Loucy (cell line): Measurements from ENCODE around the gene PDILT.

ENCODE experiments used
- H2AFZ ChIP-seq: fragments of 200-600 bp; sonication (generic); 2 replicates; pipeline ENCODE4 v1.6.0; 2016; ENCODE audit warnings: antibody characterized with exemption, mild to moderate bottlenecking, low read length, moderate library complexity
- H3F3A ChIP-seq: fragments of 200-600 bp; 2 replicates; pipeline ENCODE4 v1.6.0; 2016; ENCODE audit warnings: antibody characterized with exemption, low read depth, mild to moderate bottlenecking
- H3K27me3 ChIP-seq: fragments of 200-600 bp; sonication (generic); 2 replicates; pipeline ENCODE4 v1.6.1; 2014; ENCODE audit warnings: low read length, mild to moderate bottlenecking; ENCODE audit not compliant: insufficient read depth, poor library complexity, severe bottlenecking
- H3K36me3 ChIP-seq: fragments of 200-600 bp; sonication (generic); 2 replicates; pipeline ENCODE4 v1.6.1; 2016; ENCODE audit warnings: low read length; ENCODE audit not compliant: insufficient read depth
- H3K4me1 ChIP-seq: fragments of 200-600 bp; sonication (generic); 2 replicates; pipeline ENCODE4 v1.5.1; 2014; ENCODE audit warnings: low read length, mild to moderate bottlenecking; ENCODE audit not compliant: insufficient read depth, poor library complexity, severe bottlenecking
- H3K4me2 ChIP-seq: fragments of 200-600 bp; sonication (generic); 2 replicates; pipeline ENCODE4 v1.6.0; 2014; ENCODE audit warnings: antibody characterized with exemption, low read length, low read depth, mild to moderate bottlenecking; ENCODE audit not compliant: poor library complexity, severe bottlenecking
- H3K4me3 ChIP-seq: fragments of 200-600 bp; sonication (generic); 2 replicates; pipeline ENCODE4 v1.5.1; 2014; ENCODE audit warnings: low read length, mild to moderate bottlenecking, mixed read lengths; ENCODE audit not compliant: poor library complexity, severe bottlenecking
- H3K79me2 ChIP-seq: fragments of 200-600 bp; sonication (generic); 2 replicates; pipeline ENCODE4 v1.6.1; 2014; ENCODE audit warnings: low read length; ENCODE audit not compliant: insufficient read depth
- H3K9ac ChIP-seq: fragments of 200-600 bp; sonication (generic); 2 replicates; pipeline ENCODE4 v1.6.0; 2014; ENCODE audit warnings: mild to moderate bottlenecking, low read depth, low read length, moderate library complexity; ENCODE audit not compliant: poor library complexity, severe bottlenecking
- H3K9me2 ChIP-seq: fragments of 200-600 bp; sonication (generic); replicated peaks from 2 replicates; pipeline ENCODE4 v1.6.1; 2016; ENCODE audit warnings: low read depth, low read length, mixed read lengths
- H3K9me3 ChIP-seq: fragments of 200-600 bp; sonication (generic); 2 replicates; pipeline ENCODE4 v1.6.1; 2014; ENCODE audit warnings: mild to moderate bottlenecking, antibody characterized with exemption, low read length, low read depth; ENCODE audit not compliant: insufficient read depth
- H4K20me1 ChIP-seq: fragments of 200-600 bp; sonication (generic); 2 replicates; pipeline ENCODE4 v1.6.0; 2014; ENCODE audit warnings: antibody characterized with exemption, low read length, mild to moderate bottlenecking; ENCODE audit not compliant: insufficient read depth, poor library complexity, severe bottlenecking
- CTCF ChIP-seq: fragments of 200-600 bp; sonication (generic); conservative IDR thresholded peaks from 2 replicates; pipeline ENCODE4 v1.5.1; 2014; ENCODE audit warnings: mild to moderate bottlenecking, antibody characterized with exemption, low read length
- EZH2phosphoT487 ChIP-seq: fragments of 200-600 bp; IDR thresholded peaks from 2 replicates; pipeline ENCODE4 v1.6.1; 2018; ENCODE audit warnings: antibody characterized with exemption, mild to moderate bottlenecking, moderate library complexity, borderline replicate concordance

Gene PDILT

GRCh38 chr16:20382202-20382948 is 22.2 kb downstream of the PDILT start:
- Histone ChIP-seq H3K9ac (no peak overlapping the region), H3F3A (no peaks in the 10 kb centered on the region), H3K79me2 (no peaks in the 10 kb centered on the region), H3K27me3 (no peaks in the 10 kb centered on the region), H2AFZ (no peak overlapping the region), H4K20me1 (no peaks in the 10 kb centered on the region), H3K4me2 (no peak overlapping the region), H3K9me2 (no peaks in the 10 kb centered on the region), H3K9me3 (no peaks in the 10 kb centered on the region), H3K36me3 (no peaks in the 10 kb centered on the region), H3K4me1 (no peaks in the 10 kb centered on the region), H3K4me3 (no peak overlapping the region)
- TF ChIP-seq CTCF (no peak), EZH2phosphoT487 (no peak)

- no peaks in the 10 kb centered on the region for H4K20me1 ChIP-seq
- H3K4me1 ChIP-seq: no peaks in the 10 kb centered on the region
- no peak overlapping the region for H3K9ac ChIP-seq
- TF ChIP-seq EZH2phosphoT487: no peak
- no peak for TF ChIP-seq CTCF
- no peaks in the 10 kb centered on the region for H3K36me3 ChIP-seq
- no peaks in the 10 kb centered on the region for H3K9me2 ChIP-seq
- H3F3A ChIP-seq: no peaks in the 10 kb centered on the region
- no peaks in the 10 kb centered on the region for H3K27me3 ChIP-seq
- no peak overlapping the region for H3K4me2 ChIP-seq
- no peaks in the 10 kb centered on the region for H3K9me3 ChIP-seq
- H3K79me2 ChIP-seq: no peaks in the 10 kb centered on the region
- H2AFZ ChIP-seq: no peak overlapping the region
- no peak overlapping the region for H3K4me3 ChIP-seq
These were observed 23.8 kb downstream of the PDILT start for GRCh38 chr16:20380782-20381181.

DNA sequence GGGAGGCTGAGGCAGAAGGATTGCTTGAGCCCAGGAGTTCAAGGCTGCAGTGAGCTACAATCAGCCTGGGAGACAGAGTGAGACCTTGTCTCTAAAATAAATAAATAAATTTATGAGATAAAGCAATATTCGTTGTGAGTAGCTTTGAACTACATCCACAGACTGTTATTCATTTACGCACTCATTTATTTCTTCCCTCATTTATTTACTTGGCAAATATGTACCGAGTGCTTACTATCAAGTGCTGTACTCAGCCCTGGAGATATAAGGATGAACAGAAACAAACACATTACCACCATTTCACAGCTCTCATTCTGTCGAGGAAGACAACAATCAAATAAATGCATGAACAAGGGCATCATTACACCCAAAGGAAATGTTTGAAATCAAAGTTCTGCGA is 27.4 kb downstream of the PDILT start:
- no peaks in the 10 kb centered on the region for H3K27me3 ChIP-seq
- no peaks in the 10 kb centered on the region for H4K20me1 ChIP-seq
- TF ChIP-seq EZH2phosphoT487 (no peak), CTCF (no peak)
- no peaks in the 10 kb centered on the region for H3K9me3 ChIP-seq
- H3K79me2 ChIP-seq: no peaks in the 10 kb centered on the region
- H2AFZ ChIP-seq: no peak overlapping the region
- H3K9me2 ChIP-seq: no peaks in the 10 kb centered on the region
- no peaks in the 10 kb centered on the region for H3K4me1 ChIP-seq
- no peak overlapping the region for H3K9ac ChIP-seq
- H3K4me3 ChIP-seq: no peak overlapping the region
- no peak overlapping the region for H3K4me2 ChIP-seq
- no peaks in the 10 kb centered on the region for H3F3A ChIP-seq
- H3K36me3 ChIP-seq: no peaks in the 10 kb centered on the region
